ENCODE results near the gene CDCA7. TPM values are rescaled to one million over a fixed set of nuclear protein-coding genes. Genes with fewer than 3 reads are reported as not detected.
A peak's percentile ranks its signal among the peaks of the same experiment; 100 is the strongest.
"Not testable (repeated sequence)": the region's sequence is repeated elsewhere in the genome, so short reads cannot be mapped to it uniquely, and the experiment has no call there.

Gene CDCA7
- total RNA-seq, 1 donor from 2014 or later: 1.5 TPM

GRCh38 chr2:173394091-173394974 lies 39.7 kb downstream of the CDCA7 start:
- ATAC-seq (no peak), DNase-seq (ENCODE audit: missing footprints) (no peak)
- intact Hi-C loops (cut with DNase I): loop anchor here (10.0 kb wide), 1 partner anchor 420 kb away; no protein-coding TSS in a partner anchor

- intact Hi-C loops (cut with DNase I): loop anchor here (10.0 kb wide), 1 partner anchor 421 kb away; no protein-coding TSS in a partner anchor
- no peak for DNase-seq (ENCODE audit: missing footprints)
- no peak for ATAC-seq
These were observed 41.1 kb downstream of the CDCA7 start for GRCh38 chr2:173395567-173396351.

- ATAC-seq (no peak), DNase-seq (ENCODE audit: missing footprints) (no peak)
- intact Hi-C loops (cut with DNase I): loop anchor here (10.0 kb wide), 1 partner anchor 423 kb away; no protein-coding TSS in a partner anchor
These were observed 42.9 kb downstream of the CDCA7 start for GRCh38 chr2:173397539-173397938.

- no peak for DNase-seq (ENCODE audit: missing footprints)
- ATAC-seq: no peak
- intact Hi-C loops (cut with DNase I): loop anchor here (10.0 kb wide), 1 partner anchor 424 kb away; no protein-coding TSS in a partner anchor
These were observed 44.6 kb downstream of the CDCA7 start for GRCh38 chr2:173399229-173399628.

- intact Hi-C loops (cut with DNase I): loop anchor here (5.0 to 10.0 kb wide), 3 partner anchors 167 to 942 kb away; no protein-coding TSS in a partner anchor
- DNase-seq (ENCODE audit: missing footprints): no peak
- ATAC-seq: no peak
These were observed 46.1 kb downstream of the CDCA7 start for GRCh38 chr2:173400760-173401159.

GRCh38 chr2:173401716-173402326 lies 47.1 kb downstream of the CDCA7 start:
- intact Hi-C loops (cut with DNase I): loop anchor here (1.0 to 10.0 kb wide), 4 partner anchors 47 to 940 kb away; no protein-coding TSS in a partner anchor
- DNase-seq (ENCODE audit: missing footprints) (no peak), ATAC-seq (peak; percentile 7)

- peak; percentile 93 for ATAC-seq
- intact Hi-C loops (cut with DNase I): loop anchor here (1.0 to 10.0 kb wide), 4 partner anchors 47 to 940 kb away; no protein-coding TSS in a partner anchor
- peak; percentile 79 for DNase-seq (ENCODE audit: missing footprints)
These were observed 47.8 kb downstream of the CDCA7 start for GRCh38 chr2:173402405-173402974.

- ATAC-seq (no peak), DNase-seq (ENCODE audit: missing footprints) (no peak)
- intact Hi-C loops (cut with DNase I): loop anchor here (5.0 to 10.0 kb wide), 3 partner anchors 162 to 937 kb away; no protein-coding TSS in a partner anchor
These were observed 50.4 kb downstream of the CDCA7 start for GRCh38 chr2:173404841-173405750.

- DNase-seq (ENCODE audit: missing footprints): no peak
- no peak for ATAC-seq
- intact Hi-C loops (cut with DNase I): loop anchor here (10.0 kb wide), 1 partner anchor 348 kb away; no protein-coding TSS in a partner anchor
These were observed 52.5 kb downstream of the CDCA7 start for GRCh38 chr2:173407176-173407575.

- ATAC-seq: no peak
- no peak for DNase-seq (ENCODE audit: missing footprints)
- intact Hi-C loops (cut with DNase I): loop anchor here (10.0 kb wide), 1 partner anchor 347 kb away; no protein-coding TSS in a partner anchor
These were observed 53.0 kb downstream of the CDCA7 start for GRCh38 chr2:173407646-173408045.

GRCh38 chr2:173410579-173410978 lies 55.9 kb downstream of the CDCA7 start:
- no peak for DNase-seq (ENCODE audit: missing footprints)
- intact Hi-C loops (cut with DNase I): no loop called here
- peak; percentile 73 for ATAC-seq

GRCh38 chr2:173412628-173413027 lies 58.0 kb downstream of the CDCA7 start:
- intact Hi-C loops (cut with DNase I): no loop called here
- no peak for DNase-seq (ENCODE audit: missing footprints)
- ATAC-seq: peak; percentile 49

- intact Hi-C loops (cut with DNase I): no loop called here
- DNase-seq (ENCODE audit: missing footprints): no peak
- no peak for ATAC-seq
These were observed 60.2 kb downstream of the CDCA7 start for GRCh38 chr2:173414823-173415322.

- intact Hi-C loops (cut with DNase I): no loop called here
- no peak for ATAC-seq
- no peak for DNase-seq (ENCODE audit: missing footprints)
These were observed 61.0 kb downstream of the CDCA7 start for GRCh38 chr2:173415431-173416381.

- DNase-seq (ENCODE audit: missing footprints); ATAC-seq; intact Hi-C loops (cut with DNase I): not testable (repeated sequence)
These were observed 61.9 kb downstream of the CDCA7 start for GRCh38 chr2:173416415-173417152.
